ENCODE measurements around the gene MSTN.

Gene MSTN

DNA sequence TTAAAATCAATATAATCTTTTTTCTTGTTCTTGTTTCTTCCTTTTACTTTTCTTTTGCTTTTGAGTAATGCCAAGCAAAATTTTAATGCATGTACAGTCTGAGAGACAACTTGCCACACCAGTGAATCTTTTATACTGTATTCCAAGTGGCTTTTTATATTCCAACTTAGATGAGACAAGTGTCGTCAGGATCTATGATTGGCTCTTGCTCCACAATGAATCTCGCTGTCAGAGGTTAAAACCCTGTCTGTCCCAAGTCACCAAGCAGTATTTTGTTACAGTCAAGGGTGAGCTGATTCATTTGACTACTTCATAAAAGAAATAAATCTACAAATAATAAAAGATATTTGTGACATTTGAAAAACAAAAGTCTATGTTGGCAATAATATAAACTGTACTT is at the start of gene MSTN:
Gene MSTN (minus strand): TSS at position 129 of the 400 bp plus-strand sequence. CDS start 133 bp downstream, outside the sequence.
- no peak for DNase-seq

DNA sequence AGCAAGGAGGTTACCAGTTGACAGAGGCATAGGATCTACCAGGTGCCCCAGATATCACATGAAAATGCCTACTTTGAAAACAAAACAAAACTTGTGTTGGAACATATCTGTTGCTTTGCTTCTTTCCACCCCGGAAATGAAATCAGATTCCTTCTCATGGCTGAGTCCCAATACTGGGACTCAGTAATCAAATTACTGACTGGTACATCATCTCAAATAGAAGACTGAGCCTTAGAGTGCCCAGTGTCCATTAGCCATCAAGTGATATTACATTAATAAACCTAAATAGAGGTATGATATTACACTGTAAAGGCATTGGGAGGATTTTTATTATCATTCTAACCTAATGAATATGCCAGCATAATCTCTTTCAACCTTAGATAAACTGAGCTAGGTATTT is 48.6 kb upstream of the MSTN start:
- no peak for DNase-seq

- DNase-seq: no peak
These were observed 48.2 kb upstream of the MSTN start for GRCh38 chr2:190110699-190111098.

- DNase-seq: no peak
These were observed 47.6 kb upstream of the MSTN start for GRCh38 chr2:190110131-190110530.

DNA sequence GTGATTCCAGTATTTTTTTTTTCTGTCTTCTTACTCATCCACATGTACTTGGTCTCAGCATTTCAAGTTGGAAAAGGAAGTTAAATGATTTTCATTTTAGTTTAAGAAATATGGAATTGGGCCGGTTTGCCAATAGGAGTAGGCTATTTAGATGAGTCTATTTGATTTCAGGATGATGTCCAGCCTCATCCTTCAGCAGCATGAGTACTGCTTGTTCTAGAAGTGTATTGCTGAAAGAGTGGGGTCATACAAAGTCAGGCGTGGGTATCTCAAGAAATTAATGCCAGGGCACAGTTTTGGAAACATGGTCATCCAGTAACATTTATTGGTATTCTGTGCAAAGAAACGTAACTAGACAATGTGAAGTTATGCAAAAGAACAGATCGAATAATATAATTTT is 44.9 kb upstream of the MSTN start:
- DNase-seq: no peak

DNA sequence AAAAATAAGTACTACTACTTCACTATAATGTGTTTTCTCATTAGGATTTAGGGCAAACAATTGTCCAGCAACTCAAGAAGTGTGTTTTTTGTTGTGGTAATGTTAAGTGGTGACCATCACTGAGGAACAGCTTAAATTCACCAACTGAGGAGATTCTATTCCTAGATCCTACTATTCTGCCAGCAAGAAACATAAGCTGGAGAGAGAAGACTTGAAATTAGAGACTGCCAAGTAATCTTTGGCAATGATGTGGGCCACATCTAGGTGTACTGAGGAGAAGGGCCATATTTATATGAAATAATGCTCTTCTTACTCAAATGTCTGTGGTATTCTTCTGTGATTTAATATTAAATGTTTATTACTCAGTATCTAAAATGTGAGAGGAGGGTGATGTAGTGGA is 44.3 kb upstream of the MSTN start:
- no peak for DNase-seq

DNA sequence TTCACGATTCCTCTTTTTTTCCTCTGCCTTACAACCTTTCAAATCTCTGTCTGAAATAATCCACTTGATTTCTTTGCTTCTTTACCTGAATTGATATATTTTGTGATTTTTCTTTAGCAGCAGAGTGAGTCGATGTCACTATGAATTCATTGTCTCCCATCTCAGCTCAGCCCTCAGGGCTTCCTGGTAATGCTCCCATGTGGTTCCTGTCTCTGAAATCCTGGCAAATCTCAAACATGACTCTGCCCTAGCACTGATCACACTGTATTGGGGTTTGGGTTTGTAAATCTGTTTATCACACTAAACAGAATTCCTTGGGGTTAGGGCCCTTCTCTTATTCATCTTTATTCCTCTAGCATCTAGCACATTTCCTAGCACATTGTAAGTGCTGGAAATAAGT is 43.0 kb upstream of the MSTN start:
- no peak for DNase-seq

GRCh38 chr2:190103144-190103543 is 40.6 kb upstream of the MSTN start:
- DNase-seq: no peak

- no peak for DNase-seq
These were observed 37.6 kb upstream of the MSTN start for GRCh38 chr2:190099890-190100697.

DNA sequence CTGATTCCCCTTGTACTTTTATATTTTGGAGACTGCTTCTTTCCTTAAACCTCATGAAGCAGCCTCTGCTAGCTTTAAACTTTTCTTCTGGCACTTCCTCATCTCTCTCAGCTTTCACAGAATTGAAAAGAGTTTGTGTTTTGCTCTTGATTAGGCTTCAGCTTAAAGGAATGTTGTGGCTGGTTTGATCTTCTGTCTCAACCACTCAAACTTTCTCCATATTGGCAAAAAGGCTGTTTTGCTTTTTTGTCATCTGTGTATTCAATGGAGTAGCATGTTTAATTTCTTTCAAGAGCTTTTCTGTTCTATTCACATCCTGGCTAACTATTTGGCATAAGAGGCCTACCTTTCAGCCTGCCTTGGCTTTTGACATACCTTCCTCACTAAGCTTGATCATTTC is 36.3 kb upstream of the MSTN start:
- no peak for DNase-seq

DNA sequence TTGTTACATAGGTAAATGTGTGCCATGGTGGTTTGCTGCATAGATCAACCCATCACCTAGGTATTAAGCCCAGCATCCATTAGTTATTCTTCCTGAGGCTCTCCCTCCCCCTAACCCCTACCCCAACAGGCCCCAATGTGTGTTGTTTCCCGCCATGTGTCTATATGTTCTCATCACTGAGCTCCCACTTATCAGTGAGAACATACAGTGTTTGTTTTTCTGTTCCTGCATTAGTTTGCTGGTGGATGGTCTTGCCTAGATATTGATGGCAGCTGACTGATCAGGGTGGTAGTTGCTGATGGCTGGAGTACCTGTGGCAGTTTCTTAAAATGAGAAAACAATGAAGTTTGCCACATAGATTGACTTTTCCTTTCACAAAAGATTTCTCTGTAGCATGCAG is 34.6 kb upstream of the MSTN start:
- DNase-seq: no peak

DNA sequence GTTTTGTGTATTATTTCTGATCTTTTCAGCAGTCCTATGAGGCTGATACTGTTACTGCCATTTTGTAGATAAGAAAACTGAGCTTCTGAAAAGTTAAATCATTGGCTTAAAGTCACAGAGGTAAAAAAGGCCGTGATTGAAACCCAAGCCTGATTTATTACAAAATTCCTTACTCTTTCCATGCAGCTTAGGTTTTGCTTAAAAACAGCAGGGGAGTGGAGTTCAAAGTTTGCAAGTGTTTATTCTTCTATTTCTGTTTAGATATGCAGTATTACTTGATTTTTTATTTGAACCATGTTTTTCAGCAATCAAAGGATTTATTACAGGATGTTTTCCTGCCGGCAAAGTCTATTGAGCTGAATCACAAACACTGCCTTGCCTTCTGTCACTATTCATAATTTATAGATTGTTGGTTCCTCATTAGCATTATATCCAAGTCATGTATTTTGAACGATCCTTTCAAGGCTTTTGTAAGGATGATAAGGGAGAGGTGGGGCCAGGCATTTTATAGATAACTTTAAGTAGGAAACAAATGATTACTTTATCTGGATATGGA is 31.9 kb upstream of the MSTN start:
- DNase-seq: no peak

DNA sequence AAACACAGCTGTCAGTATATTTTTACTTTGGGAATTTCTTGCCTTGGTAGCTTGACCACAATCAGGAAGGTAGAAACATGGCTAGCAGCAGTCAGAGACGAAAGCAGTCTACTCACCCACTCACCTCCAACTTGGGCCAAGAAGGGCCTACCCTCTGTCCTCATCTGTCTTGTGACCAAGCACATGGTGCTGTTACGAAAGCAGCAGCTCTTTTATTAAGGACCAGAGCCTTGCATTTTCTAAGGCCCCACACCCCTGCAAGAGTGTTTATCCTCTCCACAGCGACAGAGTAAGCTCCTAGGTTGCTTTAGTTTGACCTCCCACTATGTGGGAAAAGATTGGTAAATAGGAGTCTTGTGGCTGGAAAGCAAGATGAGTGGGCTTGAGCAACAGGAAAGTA is 31.3 kb upstream of the MSTN start:
- DNase-seq: no peak

GRCh38 chr2:190090148-190090547 is 27.6 kb upstream of the MSTN start:
- no peak for DNase-seq

GRCh38 chr2:190088917-190089316 is 26.4 kb upstream of the MSTN start:
- no peak for DNase-seq

- DNase-seq: no peak
These were observed 22.2 kb upstream of the MSTN start for GRCh38 chr2:190084704-190085103.

DNA sequence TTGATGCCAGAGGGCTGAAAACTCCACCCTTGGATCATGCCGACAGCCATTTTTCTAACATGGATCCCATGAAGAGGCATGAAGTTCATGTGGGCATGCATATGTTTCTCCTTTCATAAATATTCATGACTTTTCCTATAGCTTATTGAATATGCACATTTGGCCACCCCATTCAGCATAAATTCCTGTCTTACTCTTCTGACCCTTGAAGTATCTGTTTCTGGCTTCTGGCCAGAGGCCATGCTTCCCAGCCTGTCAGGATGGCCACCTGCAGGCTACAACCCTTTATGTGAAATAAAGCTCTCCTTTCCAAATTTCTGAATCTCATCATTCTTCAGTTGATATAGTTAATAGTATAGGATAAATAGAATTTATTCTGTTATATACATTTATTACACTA is 19.6 kb upstream of the MSTN start:
- no peak for DNase-seq

DNA sequence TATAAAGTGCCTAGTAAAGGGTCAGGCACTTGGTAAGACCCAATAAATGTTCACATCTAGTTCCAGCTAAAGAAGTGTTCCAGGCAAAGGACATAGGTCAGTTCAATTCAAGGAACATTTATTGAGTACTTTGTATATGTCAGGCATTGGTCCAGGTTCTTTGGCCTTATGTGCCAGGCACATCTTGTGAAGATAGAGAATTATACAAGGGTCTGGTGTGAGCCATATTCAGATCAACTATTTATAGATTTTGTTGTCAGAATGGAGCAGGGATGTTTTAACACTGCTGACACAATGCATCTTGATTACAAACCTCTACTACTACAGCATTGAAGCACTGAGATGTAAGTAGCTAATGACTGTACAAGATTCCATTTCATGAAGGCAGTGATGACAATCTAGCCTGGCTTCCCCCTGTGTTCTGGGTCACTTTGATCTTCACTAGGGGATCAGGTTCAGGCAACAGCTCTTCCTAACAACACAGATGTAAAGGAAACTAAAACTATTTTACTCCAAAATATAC is 18.1 kb upstream of the MSTN start:
- DNase-seq: no peak

DNA sequence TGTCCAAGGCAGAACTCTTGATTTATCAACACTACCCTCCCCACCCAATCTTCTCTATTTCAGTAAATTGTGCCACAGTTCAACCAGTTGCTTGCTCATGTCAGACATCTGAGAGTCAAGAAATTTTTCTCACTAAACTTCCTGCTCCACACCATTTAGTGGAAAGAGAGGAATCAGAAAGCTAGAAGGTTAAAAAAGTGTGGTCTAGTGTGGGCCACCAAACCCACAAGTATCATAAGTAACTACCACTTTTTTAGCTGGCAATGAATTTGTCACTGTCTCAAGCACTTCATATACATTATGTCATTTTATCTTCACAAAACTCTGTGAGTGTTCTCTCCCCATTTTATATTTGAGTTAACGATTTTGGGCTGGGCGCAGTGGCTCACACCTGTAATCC is 16.6 kb upstream of the MSTN start:
- no peak for DNase-seq

DNA sequence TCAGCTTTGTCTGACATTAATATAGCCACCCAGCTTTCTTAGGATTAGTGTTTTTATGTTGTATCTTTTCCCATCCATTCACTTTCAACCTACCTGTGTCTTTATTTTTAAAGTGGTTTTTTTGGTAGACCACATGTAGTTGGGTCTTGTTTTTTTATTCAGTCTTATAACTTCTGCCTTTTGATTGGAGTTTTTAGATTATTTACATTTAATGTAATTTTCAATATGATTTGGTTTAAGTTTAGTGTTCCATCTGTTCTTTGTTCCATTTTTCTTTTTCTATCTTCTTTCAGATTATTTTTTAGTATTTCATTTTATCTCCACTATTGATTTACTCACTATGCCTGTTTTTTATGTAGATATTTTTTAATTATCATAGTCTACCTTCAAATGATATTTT is 13.1 kb upstream of the MSTN start:
- no peak for DNase-seq

GRCh38 chr2:190069936-190070696 is 7.6 kb upstream of the MSTN start:
- DNase-seq: no peak

DNA sequence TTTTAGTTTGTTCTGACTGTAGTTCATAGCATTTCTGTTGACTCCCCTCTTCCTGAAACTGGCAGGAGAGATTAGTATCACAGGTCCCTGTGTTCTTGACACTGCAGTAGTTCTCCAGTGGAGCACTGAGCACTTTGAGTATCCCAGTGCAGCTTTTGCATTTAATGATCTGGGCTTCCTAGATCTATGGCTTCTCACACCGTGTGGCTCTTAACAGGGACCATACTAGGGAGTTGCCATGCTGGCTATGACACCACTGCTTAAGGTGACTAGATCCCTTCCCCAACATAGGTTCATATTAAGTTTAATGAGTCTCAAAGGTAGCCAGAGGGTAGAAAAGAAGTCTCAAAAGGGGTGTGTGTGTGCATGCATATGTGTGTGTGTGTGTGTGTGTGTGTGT is 6.2 kb upstream of the MSTN start:
- DNase-seq: no peak

DNA sequence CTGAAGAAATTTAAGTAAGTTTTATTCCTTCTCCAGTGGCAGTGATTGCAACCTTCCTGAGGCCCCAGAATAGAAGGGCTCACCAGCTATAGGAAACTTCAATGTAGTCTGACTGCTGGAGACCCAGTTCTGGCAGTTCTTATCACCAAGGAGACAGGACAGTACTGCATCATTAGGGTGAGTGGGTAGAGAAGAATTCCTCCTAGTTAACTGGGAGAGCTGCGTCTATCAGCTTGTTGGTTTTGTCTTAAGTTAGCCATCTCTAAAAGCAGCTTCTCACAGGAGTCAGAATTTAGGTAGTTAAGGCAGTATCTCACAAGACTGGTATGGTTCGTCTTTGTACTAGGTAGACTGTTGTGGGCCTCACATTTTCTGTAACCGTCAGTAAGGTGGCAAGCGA is 3.3 kb upstream of the MSTN start:
- DNase-seq: no peak

DNA sequence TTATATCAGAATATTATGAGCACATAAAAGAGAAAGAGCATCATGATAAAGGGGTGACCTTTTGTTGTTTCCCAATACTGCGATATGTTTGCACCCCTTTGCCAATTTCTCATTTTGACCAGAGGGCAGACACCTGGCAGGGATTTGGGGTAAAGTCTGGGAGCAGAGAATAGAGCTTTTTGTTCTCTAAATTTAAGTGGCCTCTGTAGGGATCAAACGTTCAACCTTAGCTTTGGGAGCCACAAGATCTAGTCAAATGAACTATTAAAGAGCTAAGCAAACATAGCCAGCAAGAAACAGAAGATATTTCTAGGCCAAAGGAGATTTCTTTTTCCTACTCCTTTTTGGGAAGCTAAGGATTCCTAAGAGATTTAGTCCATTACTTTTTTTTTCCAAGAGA is 1.1 kb upstream of the MSTN start:
- DNase-seq: no peak
